ENCODE measurements around the gene SH3GL3.

DNA sequence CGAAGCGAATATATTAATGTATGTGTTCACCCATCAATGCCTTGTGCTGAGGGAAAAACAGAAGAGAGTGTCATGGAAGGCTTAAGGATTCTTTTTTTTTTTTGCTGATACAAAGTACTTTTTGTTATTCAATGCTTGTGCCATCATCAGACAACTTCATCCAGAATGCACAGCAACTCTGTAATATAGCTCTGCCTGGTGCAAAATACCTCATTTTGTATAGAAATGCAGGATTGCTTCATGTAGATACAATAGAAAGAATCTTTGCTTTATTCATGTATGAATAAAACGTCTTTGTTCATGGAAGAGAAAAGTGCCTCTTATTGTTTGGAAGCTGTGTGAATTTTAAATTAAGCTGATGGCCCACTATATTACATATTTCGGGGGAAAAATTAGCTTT is 62.9 kb downstream of the SH3GL3 start:
- TF ChIP-seq, protein P1, sequence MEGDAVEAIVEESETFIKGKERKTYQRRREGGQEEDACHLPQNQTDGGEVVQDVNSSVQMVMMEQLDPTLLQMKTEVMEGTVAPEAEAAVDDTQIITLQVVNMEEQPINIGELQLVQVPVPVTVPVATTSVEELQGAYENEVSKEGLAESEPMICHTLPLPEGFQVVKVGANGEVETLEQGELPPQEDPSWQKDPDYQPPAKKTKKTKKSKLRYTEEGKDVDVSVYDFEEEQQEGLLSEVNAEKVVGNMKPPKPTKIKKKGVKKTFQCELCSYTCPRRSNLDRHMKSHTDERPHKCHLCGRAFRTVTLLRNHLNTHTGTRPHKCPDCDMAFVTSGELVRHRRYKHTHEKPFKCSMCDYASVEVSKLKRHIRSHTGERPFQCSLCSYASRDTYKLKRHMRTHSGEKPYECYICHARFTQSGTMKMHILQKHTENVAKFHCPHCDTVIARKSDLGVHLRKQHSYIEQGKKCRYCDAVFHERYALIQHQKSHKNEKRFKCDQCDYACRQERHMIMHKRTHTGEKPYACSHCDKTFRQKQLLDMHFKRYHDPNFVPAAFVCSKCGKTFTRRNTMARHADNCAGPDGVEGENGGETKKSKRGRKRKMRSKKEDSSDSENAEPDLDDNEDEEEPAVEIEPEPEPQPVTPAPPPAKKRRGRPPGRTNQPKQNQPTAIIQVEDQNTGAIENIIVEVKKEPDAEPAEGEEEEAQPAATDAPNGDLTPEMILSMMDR (IDR thresholded peaks at IDR 0.05), result no peak
- TF ChIP-seq POLR2A (IDR thresholded peaks at IDR 0.05), result no peak
